ENCODE results near the gene XIRP2. TPM values are rescaled to one million over a fixed set of nuclear protein-coding genes. Genes with fewer than 3 reads are reported as not detected.

XIRP2 gene
- total and polyA plus RNA-seq, 2 of the 13 experiments (the other 11 are each of a cell fraction or from before 2014, with no cell fraction given): 0.04 to 0.05 TPM

GRCh38 chr2:166841152-166841551 lies 47.1 kb upstream of the XIRP2 start:
- no peak for FAIRE-seq
- TF ChIP-seq GTF2F1 (IDR thresholded peaks at IDR 0.05; ENCODE audit: low read length) (no peak), SP2 (CRISPR knock-in tag; IDR thresholded peaks at IDR 0.05) (no peak), KLF16 (CRISPR knock-in tag; IDR thresholded peaks at IDR 0.05) (no peak), ZNF326 (CRISPR knock-in tag; IDR thresholded peaks at IDR 0.05; ENCODE audit: borderline replicate concordance) (no peak), TAF15 (IDR thresholded peaks at IDR 0.05; ENCODE audit: low read depth, low read length, poor library complexity, severe bottlenecking) (no peak), ATF1 (CRISPR knock-in tag; IDR thresholded peaks at IDR 0.05) (no peak), ZNF773 (CRISPR knock-in tag; IDR thresholded peaks at IDR 0.05; ENCODE audit: borderline replicate concordance) (no peak), DNMT3B (CRISPR knock-in tag; conservative IDR thresholded peaks at IDR 0.05) (no peak), E2F2 (CRISPR knock-in tag; IDR thresholded peaks at IDR 0.05; ENCODE audit: borderline replicate concordance) (no peak), POLR2AphosphoS2 (IDR thresholded peaks at IDR 0.05; ENCODE audit: low read depth, low read length) (no peak)
- TF ChIP-seq, protein P1, sequence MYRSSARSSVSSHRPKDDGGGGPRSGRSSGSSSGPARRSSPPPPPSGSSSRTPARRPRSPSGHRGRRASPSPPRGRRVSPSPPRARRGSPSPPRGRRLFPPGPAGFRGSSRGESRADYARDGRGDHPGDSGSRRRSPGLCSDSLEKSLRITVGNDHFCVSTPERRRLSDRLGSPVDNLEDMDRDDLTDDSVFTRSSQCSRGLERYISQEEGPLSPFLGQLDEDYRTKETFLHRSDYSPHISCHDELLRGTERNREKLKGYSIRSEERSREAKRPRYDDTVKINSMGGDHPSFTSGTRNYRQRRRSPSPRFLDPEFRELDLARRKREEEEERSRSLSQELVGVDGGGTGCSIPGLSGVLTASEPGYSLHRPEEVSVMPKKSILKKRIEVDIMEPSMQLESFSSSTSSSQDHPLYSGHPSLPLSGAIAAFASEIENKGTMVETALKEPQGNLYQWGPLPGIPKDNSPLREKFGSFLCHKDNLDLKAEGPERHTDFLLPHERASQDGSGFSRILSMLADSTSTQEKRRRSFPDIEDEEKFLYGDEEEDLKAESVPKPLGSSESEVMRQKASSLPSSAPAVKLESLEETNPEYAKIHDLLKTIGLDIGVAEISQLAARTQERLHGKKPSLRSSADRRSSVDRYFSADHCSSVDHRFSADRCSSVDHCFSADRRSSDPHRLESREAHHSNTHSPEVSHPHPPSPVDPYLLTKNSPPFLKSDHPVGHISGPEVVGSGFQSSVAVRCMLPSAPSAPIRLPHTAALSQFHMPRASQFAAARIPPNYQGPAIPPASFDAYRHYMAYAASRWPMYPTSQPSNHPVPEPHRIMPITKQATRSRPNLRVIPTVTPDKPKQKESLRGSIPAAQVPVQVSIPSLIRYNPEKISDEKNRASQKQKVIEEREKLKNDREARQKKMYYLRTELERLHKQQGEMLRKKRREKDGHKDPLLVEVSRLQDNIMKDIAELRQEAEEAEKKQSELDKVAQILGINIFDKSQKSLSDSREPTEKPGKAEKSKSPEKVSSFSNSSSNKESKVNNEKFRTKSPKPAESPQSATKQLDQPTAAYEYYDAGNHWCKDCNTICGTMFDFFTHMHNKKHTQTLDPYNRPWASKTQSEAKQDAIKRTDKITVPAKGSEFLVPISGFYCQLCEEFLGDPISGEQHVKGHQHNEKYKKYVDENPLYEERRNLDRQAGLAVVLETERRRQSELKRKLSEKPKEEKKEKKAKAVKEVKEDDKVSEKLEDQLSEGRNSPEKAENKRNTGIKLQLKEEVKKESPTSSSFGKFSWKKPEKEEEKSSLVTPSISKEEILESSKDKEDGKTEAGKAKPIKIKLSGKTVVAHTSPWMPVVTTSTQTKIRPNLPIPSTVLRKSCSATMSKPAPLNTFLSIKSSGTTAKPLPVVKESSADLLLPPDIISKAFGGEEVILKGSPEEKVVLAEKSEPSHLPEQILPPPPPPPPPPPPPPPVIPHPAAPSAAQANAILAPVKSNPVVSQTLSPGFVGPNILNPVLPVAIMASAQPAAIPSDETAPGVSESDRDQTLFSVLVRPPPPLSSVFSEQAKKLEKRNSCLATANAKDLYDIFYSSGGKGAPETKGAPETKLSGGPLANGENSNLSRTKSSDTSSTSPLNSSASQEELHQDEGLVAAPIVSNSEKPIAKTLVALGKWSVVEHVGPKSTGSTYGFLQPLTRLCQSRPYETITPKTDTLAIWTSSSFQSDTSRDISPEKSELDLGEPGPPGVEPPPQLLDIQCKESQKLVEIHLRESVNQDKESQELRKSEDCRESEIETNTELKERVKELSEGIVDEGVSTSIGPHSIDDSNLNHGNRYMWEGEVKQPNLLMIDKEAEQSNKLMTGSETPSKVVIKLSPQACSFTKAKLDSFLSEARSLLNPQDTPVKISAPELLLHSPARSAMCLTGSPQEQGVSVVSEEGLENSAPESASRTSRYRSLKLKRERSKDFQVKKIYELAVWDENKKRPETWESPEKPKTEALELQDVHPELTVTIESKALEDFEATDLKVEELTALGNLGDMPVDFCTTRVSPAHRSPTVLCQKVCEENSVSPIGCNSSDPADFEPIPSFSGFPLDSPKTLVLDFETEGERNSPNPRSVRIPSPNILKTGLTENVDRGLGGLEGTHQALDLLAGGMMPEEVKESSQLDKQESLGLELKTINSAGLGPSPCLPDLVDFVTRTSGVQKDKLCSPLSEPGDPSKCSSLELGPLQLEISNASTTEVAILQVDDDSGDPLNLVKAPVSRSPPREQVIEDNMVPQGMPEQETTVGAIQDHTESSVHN (CRISPR knock-in tag; IDR thresholded peaks at IDR 0.05): no peak
- TF ChIP-seq, protein P2, sequence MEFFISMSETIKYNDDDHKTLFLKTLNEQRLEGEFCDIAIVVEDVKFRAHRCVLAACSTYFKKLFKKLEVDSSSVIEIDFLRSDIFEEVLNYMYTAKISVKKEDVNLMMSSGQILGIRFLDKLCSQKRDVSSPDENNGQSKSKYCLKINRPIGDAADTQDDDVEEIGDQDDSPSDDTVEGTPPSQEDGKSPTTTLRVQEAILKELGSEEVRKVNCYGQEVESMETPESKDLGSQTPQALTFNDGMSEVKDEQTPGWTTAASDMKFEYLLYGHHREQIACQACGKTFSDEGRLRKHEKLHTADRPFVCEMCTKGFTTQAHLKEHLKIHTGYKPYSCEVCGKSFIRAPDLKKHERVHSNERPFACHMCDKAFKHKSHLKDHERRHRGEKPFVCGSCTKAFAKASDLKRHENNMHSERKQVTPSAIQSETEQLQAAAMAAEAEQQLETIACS (CRISPR knock-in tag; IDR thresholded peaks at IDR 0.05): no peak
- TF ChIP-seq, protein P3, sequence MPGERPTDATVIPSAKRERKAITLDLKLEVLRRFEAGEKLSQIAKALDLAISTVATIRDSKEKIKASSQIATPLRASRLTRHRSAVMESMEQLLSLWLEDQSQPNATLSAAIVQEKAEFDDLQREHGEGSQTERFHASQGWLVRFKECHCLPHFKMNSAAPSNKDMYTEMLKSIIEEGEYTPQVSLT (CRISPR knock-in tag; IDR thresholded peaks at IDR 0.05; ENCODE audit: borderline replicate concordance, low read depth): no peak
- TF ChIP-seq, protein P4, sequence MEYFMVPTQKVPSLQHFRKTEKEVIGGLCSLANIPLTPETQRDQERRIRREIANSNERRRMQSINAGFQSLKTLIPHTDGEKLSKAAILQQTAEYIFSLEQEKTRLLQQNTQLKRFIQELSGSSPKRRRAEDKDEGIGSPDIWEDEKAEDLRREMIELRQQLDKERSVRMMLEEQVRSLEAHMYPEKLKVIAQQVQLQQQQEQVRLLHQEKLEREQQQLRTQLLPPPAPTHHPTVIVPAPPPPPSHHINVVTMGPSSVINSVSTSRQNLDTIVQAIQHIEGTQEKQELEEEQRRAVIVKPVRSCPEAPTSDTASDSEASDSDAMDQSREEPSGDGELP (IDR thresholded peaks at IDR 0.05; ENCODE audit: borderline replicate concordance, low read depth): no peak

More at GRCh38 chr2:166841152-166841551, 47.1 kb upstream of the XIRP2 start:
- intact Hi-C loops (cut with micrococcal nuclease; ENCODE audit: unreplicated experiment): no loop called here
- ChIA-PET POLR2A (no interaction called here), CTCF (ENCODE audit: low intra/inter-chr PET ratio, low total read pairs) (no interaction called here)
- Histone ChIP-seq H4K20me1 (ENCODE audit: insufficient read depth, low read length) (no peaks in the 10 kb centered on the region), H3K4me1 (ENCODE audit: insufficient read depth, low read length) (no peaks in the 10 kb centered on the region), H3K4me2 (ENCODE audit: low read depth, low read length) (no peak overlapping the region), H3K4me3 (replicated peaks in 1 of 3; ENCODE audit: insufficient read depth in 1 of 3, low read depth in 2 of 3, low read length in 3 of 3) (no peak overlapping the region), H3K36me3 (replicated peaks in 1 of 2; ENCODE audit: control insufficient read depth in 1 of 2, insufficient read depth in 2 of 2, low read length in 2 of 2) (no peaks in the 10 kb centered on the region), H3K27ac (ENCODE audit: extremely low read length, insufficient read depth, low read length) (no peak overlapping the region), H3K27me3 (ENCODE audit: control insufficient read depth in 1 of 2, insufficient read depth in 2 of 2, low read length in 2 of 2) (no peaks in the 10 kb centered on the region), H3K9me3 (ENCODE audit: low read length) (no peaks in the 10 kb centered on the region), H3K79me2 (ENCODE audit: insufficient read depth, low read length) (no peaks in the 10 kb centered on the region), H3K9ac (ENCODE audit: insufficient read depth, low read depth, low read length) (no peak overlapping the region), H2AFZ (ENCODE audit: low read length) (no peak overlapping the region)
- no peak for DNase-seq (ENCODE audit: low spot score)
- BruUV-seq (replicated peaks): no TSS peak
- in situ Hi-C loops (cut with HindIII; ENCODE audit: extremely low pct_ligation_motif_present, low pct_unique_long_range_greater_than_20kb): no loop called here
- ATAC-seq: no peak
- 6% methylated on average over 2 of the region's 2 CpGs for WGBS (ENCODE audit: low lambda C conversion rate)
